ENCODE measurements around the gene HOXC5.

Gene HOXC5

DNA sequence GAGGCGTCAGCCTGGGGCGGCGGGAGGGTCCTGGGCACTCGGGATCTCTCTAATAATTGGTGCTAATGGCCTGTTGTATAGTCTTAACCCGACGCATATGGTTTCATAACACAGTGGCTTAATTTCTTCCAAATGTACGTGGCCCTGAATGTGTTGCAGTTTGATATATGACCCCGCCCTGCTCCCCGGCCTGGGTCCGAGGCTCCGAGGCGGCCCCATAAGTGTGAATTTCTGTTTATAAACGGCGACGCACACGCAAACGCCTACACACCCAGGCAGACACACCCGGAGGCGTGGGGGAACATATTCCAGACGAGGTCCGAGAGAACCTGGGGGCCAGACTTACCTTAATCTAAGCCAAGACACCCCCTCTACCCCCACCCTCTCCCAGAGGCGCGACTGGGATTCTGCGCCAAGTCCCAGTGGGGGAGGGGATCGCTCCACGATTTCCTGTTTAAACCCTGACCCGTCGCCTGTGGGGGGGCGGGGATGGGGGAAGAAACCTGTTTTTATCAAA, 14.3 kb upstream of the HOXC5 start:
- Histone ChIP-seq H3K9ac (ENCODE audit: low read depth, low read length) (peak overlapping the region; percentile 96), H3K9me3 (replicated peaks; ENCODE audit: low read length) (no peaks in the 10 kb centered on the region), H3K27me3 (ENCODE audit: control insufficient read depth, insufficient read depth, low read length) (no peaks in the 10 kb centered on the region), H3K4me2 (ENCODE audit: low read length) (peak overlapping the region; percentile 94), H3K4me1 (ENCODE audit: control insufficient read depth, insufficient read depth, low read length) (peaks cover 64% of the 10 kb centered on the region), H3K4me3 (ENCODE audit: low read length) (peak overlapping the region; percentile 86), H3K36me3 (ENCODE audit: insufficient read depth, low read length) (no peaks in the 10 kb centered on the region)

DNA sequence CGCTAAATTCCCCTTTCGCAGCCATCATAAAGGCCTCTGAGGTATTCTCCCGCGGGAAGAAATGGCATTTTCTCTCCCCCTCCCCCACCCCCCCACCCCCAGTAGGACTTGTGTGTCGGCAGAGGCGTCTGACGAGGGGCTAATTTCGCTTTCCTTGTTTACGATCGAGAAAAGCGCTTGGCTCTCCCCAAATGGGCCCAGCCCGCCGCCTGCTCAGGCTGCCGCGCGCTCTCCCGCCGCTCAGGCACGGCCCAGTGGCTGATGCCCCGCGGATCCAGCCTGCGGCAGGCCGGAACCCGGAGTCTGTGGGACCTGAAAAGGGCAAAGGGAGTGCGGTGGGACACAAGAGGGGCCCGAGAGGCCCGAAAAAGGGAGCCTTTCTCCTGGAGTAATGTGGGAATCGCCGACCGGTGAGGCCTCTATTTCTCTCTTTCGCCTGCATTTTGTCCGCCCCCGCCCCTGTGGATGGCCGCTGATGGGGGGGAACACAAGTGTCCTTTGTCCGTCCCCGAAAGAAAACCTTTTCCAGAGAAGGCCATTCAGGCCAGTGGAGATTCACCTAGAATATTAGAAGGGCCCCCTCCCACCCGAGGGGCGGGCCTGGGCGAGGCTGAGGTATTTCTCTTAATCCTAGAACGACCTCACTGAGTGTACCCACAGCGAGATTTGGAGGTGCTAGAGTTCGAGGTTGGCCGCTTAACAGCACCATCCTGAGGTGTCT, 13.6 kb upstream of the HOXC5 start:
- no peaks in the 10 kb centered on the region for H3K27me3 ChIP-seq (ENCODE audit: control insufficient read depth, insufficient read depth, low read length)
- peaks cover 64% of the 10 kb centered on the region for H3K4me1 ChIP-seq (ENCODE audit: control insufficient read depth, insufficient read depth, low read length)
- no peaks in the 10 kb centered on the region for H3K36me3 ChIP-seq (ENCODE audit: insufficient read depth, low read length)
- peak overlapping the region; percentile 86 for H3K4me3 ChIP-seq (ENCODE audit: low read length)
- peak overlapping the region; percentile 96 for H3K9ac ChIP-seq (ENCODE audit: low read depth, low read length)
- H3K9me3 ChIP-seq (replicated peaks; ENCODE audit: low read length), result no peaks in the 10 kb centered on the region
- H3K4me2 ChIP-seq (ENCODE audit: low read length), result peak overlapping the region; percentile 94

DNA sequence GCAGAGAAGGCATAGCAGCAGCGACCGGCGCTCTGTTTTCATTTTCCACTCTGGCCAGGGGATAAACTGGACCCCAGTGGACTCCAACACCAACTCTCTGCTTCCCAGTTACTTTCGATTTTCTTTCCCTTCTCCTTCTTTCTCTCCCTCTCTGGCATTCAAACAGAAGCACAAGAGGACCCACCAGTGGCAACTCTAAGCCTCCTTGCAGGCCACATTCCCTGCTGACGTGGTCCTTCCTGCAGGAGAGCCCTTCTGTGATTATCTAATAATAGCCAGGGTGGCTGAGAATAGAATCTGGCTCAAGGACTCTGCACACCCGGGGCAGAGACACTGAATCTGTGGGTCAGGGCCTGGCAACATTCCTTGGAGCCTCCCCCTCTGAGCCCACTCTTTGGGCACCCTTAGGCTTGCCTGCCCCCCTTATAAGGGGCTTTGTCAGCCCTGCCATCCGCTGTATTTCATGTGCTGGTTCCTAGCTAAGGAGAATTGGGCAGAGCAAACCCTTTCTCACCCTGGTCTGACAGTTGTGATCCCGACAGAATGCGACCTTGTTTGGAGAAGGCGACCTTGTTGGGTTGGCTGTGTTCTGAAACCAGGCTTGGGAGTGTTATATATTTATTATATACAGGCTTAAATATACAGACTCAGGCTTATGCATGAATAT, 12.8 kb upstream of the HOXC5 start:
- Histone ChIP-seq H3K36me3 (ENCODE audit: insufficient read depth, low read length) (no peaks in the 10 kb centered on the region), H3K4me3 (ENCODE audit: low read length) (peak overlapping the region; percentile 86), H3K4me1 (ENCODE audit: control insufficient read depth, insufficient read depth, low read length) (peaks cover 65% of the 10 kb centered on the region), H3K9me3 (replicated peaks; ENCODE audit: low read length) (no peaks in the 10 kb centered on the region), H3K9ac (ENCODE audit: low read depth, low read length) (peak overlapping the region; percentile 96), H3K4me2 (ENCODE audit: low read length) (peak overlapping the region; percentile 94), H3K27me3 (ENCODE audit: control insufficient read depth, insufficient read depth, low read length) (no peaks in the 10 kb centered on the region)

DNA sequence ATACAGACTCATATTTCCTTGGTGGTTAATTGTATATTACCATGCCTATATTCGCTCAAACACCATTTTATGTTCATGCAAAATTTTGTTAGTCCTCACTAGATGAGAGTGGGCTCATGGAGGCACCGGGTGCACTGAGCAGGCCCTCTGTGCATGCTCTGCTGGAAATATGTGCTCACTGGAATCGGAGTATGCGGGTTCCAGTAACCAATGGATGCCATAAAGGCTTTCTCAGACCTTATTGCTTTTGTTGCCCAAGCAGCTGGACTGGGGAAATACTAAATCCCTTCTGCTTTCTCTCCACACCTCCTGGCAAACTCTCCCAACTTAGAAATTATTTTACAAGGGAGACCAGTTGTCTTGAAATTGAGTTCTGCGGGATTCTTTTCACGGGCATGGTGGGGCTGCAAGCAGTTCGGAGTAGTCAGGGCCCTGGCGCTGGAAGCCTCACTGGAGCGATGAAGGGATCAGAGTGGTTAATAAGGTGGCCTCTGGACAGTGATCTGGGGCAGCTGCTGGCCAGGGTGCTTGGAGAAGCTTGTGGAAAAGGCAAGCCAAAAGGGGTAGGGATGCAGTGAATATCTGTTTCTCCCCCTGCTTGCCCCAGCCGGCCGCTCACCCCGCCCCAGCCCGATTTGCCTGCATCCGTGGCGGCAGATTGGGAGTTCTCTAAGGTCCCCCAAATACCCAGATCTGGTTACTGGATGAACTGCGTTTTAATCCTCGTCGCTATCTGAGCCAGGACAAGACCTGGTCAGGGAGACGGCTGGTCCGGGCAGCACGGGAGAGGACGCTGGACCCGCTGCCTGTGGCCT, 12.1 kb upstream of the HOXC5 start:
- Histone ChIP-seq H3K4me1 (ENCODE audit: control insufficient read depth, insufficient read depth, low read length) (peaks cover 65% of the 10 kb centered on the region), H3K4me3 (ENCODE audit: low read length) (peak overlapping the region; percentile 86), H3K4me2 (ENCODE audit: low read length) (peak overlapping the region; percentile 94), H3K27me3 (ENCODE audit: control insufficient read depth, insufficient read depth, low read length) (no peaks in the 10 kb centered on the region), H3K9ac (ENCODE audit: low read depth, low read length) (peak overlapping the region; percentile 96), H3K9me3 (replicated peaks; ENCODE audit: low read length) (no peaks in the 10 kb centered on the region), H3K36me3 (ENCODE audit: insufficient read depth, low read length) (no peaks in the 10 kb centered on the region)

DNA sequence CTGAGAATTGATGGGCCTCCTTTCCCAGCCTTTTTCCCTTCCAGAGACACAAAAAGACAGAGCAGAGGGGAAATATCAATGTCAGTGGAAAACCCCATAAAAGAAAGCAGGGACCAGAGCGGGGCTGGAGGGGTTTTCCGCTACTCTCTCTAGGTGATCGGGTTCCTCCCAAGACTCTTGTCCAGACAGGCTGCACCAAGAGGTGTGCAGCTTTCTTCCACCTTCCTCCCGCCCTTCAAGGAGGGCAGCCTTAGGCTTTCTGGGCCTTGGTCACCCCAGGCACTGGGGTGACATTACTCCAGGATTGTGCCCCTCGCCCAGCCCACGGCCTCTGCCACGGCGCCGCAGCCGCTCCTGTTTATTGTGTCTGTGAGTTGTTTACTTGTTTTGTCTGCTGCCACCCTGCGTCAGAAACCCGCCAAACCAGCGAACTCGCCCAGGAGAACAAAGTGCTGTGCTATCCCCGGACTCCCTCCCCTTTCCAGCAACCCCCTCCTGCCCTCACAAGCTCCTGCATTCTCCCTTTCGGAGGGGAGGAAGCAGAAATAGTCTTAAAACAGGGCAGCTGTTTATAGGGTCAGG, 11.3 kb upstream of the HOXC5 start:
- H3K27me3 ChIP-seq (ENCODE audit: control insufficient read depth, insufficient read depth, low read length), result no peaks in the 10 kb centered on the region
- no peaks in the 10 kb centered on the region for H3K36me3 ChIP-seq (ENCODE audit: insufficient read depth, low read length)
- peak overlapping the region; percentile 94 for H3K4me2 ChIP-seq (ENCODE audit: low read length)
- no peaks in the 10 kb centered on the region for H3K9me3 ChIP-seq (replicated peaks; ENCODE audit: low read length)
- H3K4me1 ChIP-seq (ENCODE audit: control insufficient read depth, insufficient read depth, low read length), result peaks cover 68% of the 10 kb centered on the region
- H3K9ac ChIP-seq (ENCODE audit: low read depth, low read length), result peak overlapping the region; percentile 96
- H3K4me3 ChIP-seq (ENCODE audit: low read length), result peak overlapping the region; percentile 86

DNA sequence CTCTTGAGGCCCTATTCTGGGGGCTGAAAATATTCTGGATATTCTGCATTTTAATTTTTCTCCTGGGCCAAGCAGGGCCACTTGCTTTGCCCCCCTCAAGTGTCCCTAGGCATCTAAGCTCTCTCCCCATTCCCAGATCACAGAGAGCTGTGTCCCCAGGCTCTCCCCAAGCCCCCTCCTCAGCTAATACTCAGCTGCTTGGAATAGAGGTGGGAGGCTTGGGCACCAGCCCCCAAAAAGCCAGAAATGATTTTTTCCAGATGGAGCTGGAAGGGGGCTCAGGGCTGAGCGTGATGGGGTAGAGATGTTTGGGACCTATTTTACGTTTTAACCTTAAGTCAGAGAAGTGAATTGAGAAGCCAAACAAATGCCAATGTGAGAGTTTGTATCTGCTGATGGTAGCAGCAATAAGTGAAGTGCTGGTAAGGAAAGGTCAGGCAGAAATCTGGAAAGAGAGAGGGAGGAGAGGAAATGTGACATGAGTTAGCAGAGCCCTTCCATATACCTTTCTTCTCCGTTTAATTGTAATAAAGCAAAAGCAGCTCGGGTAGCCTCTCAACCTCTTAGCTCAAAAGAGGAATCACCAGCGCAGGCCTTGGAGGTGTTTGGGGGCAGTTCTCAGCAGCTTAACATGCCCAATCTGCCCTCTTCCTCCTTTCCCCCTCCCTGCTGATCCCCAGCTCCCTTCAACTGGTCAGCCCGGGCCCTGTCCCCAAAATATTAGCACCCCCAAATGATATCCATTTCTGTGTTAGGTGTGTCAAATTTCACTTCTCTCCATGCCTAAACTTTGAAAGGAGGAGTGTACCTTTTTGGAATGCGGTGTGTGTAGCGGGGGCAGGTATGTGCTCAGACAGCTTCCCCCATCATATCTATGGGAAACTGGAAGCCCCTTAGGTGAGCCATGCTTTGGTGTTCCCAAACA, 9.6 kb upstream of the HOXC5 start:
- H3K4me3 ChIP-seq (ENCODE audit: low read length), result peak overlapping the region; percentile 58
- H3K9me3 ChIP-seq (replicated peaks; ENCODE audit: low read length), result no peaks in the 10 kb centered on the region
- H3K27me3 ChIP-seq (ENCODE audit: control insufficient read depth, insufficient read depth, low read length), result no peaks in the 10 kb centered on the region
- peaks cover 85% of the 10 kb centered on the region for H3K4me1 ChIP-seq (ENCODE audit: control insufficient read depth, insufficient read depth, low read length)
- H3K4me2 ChIP-seq (ENCODE audit: low read length), result peak overlapping the region; percentile 94
- peak overlapping the region; percentile 96 for H3K9ac ChIP-seq (ENCODE audit: low read depth, low read length)
- H3K36me3 ChIP-seq (ENCODE audit: insufficient read depth, low read length), result peaks cover 3% of the 10 kb centered on the region

DNA sequence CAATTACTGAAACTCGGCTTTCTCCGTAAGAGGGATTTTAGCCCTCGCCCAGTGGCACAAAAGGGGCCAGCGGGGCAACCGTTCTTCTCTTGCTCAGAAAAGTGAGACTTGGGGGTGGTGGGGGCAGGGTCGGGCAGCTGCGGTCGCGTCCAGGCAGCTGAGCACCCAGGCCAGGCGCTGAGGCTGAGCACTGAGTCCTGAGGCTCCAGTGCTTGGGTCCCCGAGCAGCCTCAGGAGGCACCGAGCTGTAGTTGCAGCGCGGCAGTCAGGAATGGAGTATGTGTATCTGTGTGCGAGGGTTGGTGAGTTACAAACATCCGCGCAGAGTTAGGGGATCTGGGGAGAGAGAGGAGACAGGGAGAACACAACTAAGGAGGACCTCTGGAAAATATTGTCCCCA, 8.7 kb upstream of the HOXC5 start:
- peak overlapping the region; percentile 94 for H3K4me2 ChIP-seq (ENCODE audit: low read length)
- H3K27me3 ChIP-seq (ENCODE audit: control insufficient read depth, insufficient read depth, low read length), result no peaks in the 10 kb centered on the region
- H3K36me3 ChIP-seq (ENCODE audit: insufficient read depth, low read length), result peaks cover 10% of the 10 kb centered on the region
- peaks cover 94% of the 10 kb centered on the region for H3K4me1 ChIP-seq (ENCODE audit: control insufficient read depth, insufficient read depth, low read length)
- H3K4me3 ChIP-seq (ENCODE audit: low read length), result peak overlapping the region; percentile 58
- H3K9ac ChIP-seq (ENCODE audit: low read depth, low read length), result peak overlapping the region; percentile 96
- H3K9me3 ChIP-seq (replicated peaks; ENCODE audit: low read length), result no peaks in the 10 kb centered on the region

DNA sequence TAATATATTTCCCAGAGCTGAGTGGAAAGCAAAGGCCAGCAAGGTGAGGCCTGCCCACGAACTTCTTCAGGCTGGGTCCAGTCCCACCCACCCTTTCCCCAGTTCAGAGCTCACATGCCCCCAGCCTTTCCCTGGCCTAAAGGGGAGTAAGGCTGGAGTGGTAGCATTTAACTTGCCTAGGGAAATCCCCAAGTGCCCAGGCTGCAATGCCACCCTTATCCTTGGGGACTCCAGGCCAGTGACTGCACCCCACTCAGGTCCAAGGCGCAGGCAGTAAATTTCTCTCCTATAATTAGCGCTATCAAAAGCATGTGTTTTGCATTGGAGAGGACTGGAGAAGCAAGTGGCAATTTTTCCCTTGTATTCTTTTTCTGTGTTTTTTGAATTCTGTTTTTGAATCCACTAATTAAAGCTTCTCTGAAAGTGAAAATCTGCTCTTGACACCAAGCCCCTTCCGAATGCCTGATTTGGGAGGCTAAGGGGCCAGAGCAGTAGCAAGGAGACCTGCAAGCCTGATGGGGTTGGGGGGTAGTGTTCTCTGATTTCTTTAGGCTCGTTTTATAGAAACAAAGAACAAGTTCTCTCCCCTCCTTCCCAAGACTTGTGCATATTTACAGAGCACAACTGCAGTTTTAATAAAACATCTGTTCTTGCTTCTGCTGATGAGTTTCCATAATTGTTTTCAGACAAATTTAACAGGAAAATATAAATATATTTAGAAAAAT, 8.1 kb upstream of the HOXC5 start:
- H3K9ac ChIP-seq (ENCODE audit: low read depth, low read length), result peak overlapping the region; percentile 96
- H3K27me3 ChIP-seq (ENCODE audit: control insufficient read depth, insufficient read depth, low read length), result no peaks in the 10 kb centered on the region
- H3K4me2 ChIP-seq (ENCODE audit: low read length), result peak overlapping the region; percentile 94
- H3K9me3 ChIP-seq (replicated peaks; ENCODE audit: low read length), result no peaks in the 10 kb centered on the region
- peaks cover 14% of the 10 kb centered on the region for H3K36me3 ChIP-seq (ENCODE audit: insufficient read depth, low read length)
- H3K4me1 ChIP-seq (ENCODE audit: control insufficient read depth, insufficient read depth, low read length), result peaks cover 94% of the 10 kb centered on the region
- peak overlapping the region; percentile 58 for H3K4me3 ChIP-seq (ENCODE audit: low read length)

DNA sequence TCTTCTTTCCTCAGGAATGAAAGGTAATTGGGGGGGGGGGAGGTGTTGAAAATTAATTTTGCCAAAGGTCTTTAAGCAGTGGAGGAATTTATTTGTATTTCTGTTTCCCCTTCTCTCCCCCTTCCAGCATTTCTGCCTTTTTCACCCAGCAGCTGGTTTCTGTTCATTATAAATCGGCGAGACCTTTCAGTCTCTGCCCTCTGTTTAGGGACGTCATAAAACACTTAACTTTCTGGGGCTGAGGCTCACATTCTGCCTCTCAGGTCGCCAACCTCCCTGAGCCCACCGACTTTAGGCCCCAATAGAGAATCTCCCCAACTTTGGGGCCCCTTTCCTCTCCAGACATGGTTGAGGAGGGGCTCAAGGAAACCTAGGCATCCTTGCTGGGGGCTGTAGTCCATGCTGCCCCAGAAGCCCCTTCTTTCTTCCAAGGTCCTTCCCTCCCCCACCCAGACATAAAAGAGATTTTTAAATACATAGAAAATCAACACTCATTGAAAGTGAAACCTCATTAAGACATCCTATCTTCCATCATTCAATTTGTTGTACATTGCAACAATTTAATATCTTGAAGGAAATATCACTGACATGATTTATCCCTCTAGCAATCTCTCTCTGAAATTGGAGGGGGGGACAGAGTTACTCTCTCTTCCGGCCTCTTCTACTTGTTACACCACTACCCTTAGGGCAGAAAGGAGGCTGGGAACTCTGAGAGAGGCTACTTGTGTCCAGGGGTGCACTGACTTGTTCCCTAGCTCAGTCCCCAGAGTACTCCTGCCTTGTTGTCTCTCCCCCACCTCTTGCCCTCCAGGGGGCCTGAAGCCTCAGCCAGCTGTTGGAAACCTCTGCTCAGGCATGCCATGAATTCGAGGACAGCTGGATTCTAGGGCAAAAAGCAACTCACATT, 7.1 kb upstream of the HOXC5 start:
- peaks cover 21% of the 10 kb centered on the region for H3K36me3 ChIP-seq (ENCODE audit: insufficient read depth, low read length)
- H3K4me3 ChIP-seq (ENCODE audit: low read length), result peak overlapping the region; percentile 58
- peaks cover 83% of the 10 kb centered on the region for H3K4me1 ChIP-seq (ENCODE audit: control insufficient read depth, insufficient read depth, low read length)
- peak overlapping the region; percentile 96 for H3K9ac ChIP-seq (ENCODE audit: low read depth, low read length)
- peak overlapping the region; percentile 94 for H3K4me2 ChIP-seq (ENCODE audit: low read length)
- H3K9me3 ChIP-seq (replicated peaks; ENCODE audit: low read length), result no peaks in the 10 kb centered on the region
- no peaks in the 10 kb centered on the region for H3K27me3 ChIP-seq (ENCODE audit: control insufficient read depth, insufficient read depth, low read length)
